Hepatic stellate cell (primary cell): Measurements from ENCODE around the gene NDUFA13.

Experiments used
- DNase-seq: peaks from one replicate; pipeline ENCODE4 v3.0.0; 2011; ENCODE audit warnings: low spot score

Gene NDUFA13

DNA sequence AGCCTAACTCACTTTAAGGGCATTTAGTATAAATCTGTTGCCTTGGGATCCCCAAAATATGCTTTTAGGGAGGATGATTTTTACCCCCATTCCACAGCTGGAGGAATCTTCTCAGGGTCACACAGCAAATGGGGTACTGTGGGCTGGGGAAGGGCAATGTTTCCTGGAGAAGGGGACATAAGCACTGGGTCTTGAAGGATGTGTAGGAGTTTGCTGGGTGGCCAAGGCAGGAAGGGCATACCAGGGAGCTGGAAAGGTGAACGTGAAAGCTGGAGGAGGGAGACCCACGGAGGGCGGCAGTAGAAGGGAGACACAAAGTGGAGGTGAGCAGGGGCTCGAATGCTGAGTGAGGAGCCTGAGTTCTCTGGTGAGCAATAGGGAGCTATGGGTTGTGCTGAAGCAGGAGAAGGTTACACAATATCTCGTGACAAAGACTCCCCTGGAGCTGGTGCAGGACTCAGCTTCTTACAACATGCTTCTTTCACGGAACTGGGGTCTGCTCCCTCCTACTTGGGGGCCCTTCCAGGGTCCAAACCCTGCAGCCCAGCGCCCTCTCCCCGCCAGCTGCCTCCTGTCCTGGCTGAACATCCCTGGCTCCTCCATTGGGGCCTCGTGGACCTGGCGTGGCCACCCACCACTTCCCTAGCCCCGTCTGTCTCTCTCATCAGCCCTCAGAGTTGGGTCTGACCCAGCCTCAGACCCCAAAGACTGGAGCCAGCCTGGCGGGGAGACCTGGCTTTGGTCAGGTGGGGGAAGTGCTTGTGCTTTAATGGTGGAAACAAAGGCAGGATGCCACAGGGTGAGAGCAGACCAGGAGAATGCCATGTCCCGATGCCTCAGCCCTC, 33.1 kb downstream of the NDUFA13 start:
- DNase-seq, result no peak

DNA sequence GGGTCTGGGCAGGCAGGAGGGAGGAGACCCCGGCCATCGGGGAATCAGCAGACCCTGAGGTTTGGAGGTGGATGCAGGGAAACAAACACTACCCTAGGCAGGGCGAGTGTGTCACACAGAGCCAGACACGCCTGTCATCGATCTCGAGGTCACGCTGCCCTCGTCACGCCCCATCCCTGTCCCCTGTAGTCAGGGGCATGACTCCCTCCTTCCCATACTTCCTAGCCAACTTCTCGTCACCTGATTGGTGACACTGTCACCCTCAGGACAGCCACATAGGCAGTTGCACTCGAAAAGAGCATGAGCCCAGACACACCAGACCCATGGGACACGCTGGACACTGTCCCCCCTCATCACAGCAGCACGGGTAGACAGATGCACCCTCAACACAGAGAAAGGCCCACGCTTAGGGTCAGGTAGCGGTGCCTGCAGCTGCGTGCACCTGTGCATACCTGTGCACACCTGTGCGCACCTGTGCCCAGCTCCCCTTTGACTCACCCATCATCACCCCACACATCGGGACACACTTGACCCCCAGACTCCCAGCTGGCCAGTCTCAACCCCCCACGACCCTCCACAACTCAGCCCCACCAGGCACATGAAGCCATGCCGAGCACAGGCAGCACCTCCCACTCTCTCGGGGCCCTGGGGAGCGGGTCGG, 33.9 kb downstream of the NDUFA13 start:
- no peak for DNase-seq

DNA sequence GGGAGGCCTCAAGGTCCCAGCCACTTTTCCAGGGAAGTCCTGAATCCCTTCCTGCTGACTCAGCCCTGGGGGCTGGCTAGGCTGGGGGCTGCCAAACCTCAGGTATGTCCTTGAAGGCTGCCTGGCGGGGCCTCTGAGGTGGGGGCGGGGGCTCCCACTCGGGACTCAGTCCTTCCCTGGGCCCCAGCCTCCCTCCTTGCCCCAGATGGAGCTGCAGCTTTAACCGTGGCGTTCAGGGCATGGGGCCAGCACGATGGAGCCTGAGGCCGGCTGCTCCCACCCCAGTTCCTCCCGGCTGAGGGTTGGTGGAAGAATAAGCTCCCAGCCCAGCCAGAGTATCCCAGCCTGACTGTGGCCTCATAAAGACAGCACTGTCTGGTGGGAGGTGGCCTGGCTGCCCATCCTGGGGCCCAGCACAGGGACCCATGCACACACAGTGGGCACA, 34.5 kb downstream of the NDUFA13 start:
- DNase-seq, result no peak

DNA sequence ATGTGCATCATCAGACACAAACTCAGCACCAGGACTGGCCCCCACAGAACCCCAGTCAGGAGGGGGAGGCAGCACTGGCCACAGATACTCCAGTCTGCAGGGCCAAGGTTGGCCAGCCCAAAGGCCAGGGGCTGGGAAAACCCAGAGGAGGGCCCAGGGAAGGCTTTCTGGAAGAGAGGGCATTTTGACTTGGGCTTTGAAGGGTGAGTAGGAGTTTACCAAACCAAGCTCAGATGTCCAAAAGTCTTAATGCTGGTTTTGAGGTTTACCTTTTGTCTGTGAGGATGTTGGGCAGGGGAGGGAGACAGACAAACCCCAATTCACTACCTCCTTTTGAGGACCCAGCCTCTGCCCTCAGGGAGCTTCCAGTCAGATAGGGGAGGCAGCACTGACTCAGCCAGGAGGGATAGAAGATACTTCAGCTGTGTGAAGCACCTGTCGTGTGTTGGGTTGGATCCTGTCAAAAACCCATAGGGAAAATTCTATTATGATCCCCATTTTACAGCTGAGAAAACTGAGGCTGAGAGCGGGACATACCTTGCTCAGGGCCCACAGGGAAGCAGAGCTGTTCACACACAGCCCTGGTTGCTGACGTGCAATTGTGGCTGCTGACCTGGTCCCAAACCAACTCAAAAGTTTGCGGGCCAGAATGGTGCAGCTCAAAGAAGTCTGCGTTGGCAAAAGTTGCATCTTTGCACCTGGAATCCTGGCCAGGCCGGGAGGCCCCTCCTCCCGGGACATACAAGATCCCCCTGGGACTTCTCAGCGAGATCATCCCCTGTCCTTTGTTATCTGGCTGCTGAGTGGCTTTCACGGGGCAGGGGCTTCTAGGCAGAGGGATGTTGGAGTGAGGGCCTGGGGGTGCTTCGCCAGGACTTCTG, 35.2 kb downstream of the NDUFA13 start:
- DNase-seq, result no peak

DNA sequence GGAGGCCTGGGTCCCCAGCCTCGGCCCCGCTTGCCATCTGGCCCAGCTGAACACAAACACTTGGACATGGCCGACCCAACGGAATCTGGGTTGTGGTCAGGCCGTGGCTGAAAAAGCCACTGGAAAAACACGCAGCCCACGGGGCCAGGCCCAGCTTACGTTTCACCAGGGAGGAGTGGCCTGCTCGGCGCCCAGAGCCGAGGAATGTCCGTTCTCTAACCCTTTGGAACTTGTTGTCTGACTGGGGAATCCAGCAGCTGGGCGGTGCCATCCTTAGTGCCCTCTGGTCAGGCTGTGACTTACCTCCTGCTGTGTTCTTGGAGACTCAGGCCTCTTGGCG, 35.8 kb downstream of the NDUFA13 start:
- DNase-seq, result no peak

DNA sequence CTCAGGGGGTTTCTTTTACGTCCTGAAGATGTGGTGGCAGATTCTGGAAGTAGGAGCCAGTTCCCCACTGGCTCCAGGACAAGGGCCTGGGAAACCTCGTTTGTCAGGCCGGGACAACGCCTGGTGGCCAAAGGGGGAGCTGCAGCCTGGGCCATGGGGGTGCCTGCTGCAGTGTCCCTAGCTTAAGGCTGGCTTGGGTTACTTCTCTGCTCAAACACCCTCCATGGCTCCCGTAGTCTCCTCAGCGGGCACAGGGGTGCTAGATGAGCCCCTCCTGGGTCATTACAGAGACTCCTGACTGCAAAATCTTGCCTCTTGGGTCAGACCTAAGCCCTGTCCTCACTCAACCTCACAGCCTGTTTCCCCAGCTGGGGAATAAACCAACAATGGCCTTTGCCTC, 36.8 kb downstream of the NDUFA13 start:
- DNase-seq, result peak; percentile 97

GRCh38 chr19:19553670-19554069, 37.6 kb downstream of the NDUFA13 start:
- DNase-seq, result no peak

DNA sequence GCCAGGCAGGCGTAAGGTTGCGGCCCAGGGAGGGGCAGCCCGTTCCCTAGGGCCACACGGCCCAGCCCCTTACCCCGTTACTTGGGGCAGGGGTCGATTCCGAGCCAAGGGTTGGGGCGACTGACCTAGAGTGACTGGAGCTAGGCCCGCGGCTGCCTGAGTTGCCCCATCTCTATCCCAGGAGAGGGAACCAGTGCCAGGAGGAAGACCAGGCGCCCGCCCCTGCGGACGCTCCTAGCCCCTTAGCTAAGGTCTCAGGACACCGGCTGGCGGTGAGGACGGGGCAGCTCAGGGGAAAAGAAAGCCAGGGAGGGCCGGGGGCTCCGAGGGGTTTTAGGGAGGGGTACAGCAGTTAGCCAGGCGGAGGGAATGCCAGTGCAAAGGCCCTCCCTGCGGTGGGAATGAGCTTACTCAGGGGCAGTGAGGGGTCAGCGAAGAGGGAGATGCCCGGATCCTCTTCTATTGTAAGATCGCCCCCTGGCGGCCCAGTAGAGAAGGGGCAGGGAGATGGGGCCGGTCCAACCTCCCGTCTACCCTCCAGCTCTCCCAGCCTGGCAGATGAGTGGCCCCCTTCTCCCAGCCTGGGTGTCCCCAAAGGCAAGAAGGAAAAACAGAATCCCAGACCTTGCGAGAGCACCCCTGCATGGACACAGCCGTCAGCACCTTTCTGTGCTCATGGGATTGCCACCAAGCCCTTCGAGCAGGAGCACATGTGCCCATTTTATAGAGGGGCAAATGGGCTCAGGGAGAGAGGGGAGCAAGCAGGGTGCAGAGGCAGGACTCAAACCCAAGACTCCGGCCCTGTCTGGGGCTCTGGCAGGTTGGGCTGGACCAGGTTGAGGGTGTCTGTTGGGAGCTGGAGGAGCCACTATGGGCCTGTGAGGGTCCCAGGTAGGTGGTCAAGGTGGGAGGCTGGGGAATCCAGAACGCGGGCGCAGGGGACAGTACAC, 38.3 kb downstream of the NDUFA13 start:
- peak; percentile 91 for DNase-seq

DNA sequence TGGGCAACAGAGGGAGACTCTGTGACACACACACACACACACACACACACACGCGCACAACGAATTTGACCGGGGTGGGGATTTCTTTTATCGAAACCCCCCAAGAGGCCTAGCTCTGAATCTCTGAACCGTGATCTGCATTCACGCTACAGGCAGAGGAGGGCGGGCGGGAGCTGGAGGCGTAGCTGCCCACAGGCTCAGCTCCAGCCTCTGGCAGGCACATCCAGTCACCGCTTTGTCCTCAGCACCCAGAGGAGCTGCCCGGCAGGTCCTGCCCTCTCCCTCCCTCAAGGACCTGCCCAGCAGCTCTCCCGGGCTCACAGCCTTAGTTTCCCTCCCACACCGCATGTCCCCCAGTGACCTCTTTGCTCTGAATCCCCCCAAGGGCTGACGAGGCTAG, 42.0 kb downstream of the NDUFA13 start:
- no peak for DNase-seq

DNA sequence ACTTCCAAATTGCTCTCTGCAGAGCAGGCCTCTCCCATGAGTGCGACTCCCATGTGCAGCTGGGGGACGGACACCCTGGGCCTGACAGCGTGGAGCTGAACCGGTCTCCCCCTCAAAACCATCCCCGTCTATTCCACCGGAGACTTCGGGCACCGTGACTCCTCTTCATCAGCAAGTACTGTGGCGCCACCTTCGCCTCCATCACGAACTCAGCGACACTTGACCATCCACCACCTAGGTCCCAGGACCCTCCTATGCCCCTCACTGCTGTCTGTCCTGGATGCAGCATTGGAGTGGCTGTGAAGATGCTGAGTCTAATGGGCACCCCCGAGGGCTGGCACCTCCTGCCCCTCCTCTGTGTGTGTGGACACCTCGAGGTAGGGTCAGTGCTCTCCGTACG, 42.6 kb downstream of the NDUFA13 start:
- DNase-seq, result no peak

- DNase-seq, result no peak
Measured at GRCh38 chr19:19559931-19560330, 43.9 kb downstream of the NDUFA13 start.

DNA sequence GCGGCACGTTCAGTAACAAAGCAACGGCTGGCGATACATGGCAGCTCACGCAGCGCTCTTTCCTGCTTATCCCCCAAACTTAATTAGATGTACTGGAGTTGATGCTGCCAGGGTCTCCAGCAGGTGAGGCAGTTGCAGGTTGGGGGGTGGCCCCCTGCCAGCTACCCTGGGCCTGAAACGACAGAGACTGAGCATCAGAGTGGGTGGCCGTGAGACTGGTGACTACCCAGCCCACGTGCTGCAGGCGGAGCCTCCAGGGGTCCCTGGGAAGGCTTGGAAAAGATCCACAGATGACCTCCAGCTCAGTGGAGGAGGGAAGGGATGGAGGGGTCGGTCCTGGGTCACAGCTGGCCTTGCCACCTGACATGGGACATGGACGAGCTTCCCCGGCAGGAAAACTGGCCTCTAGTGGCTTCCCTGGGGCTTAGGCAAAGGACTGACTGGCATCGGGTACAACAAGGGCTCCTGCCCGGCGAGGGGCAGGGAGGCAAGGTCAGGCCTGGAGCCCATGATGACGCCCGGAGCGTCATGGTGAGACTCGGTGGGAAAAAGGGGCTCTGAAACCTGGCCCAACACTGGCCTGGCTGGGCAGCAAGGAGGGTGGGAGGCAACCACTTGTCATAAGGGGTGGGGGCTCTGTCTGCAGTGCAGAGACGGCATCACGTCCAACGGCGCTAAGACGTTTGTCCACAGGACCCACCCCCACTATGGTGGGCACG, 46.1 kb downstream of the NDUFA13 start:
- no peak for DNase-seq

DNA sequence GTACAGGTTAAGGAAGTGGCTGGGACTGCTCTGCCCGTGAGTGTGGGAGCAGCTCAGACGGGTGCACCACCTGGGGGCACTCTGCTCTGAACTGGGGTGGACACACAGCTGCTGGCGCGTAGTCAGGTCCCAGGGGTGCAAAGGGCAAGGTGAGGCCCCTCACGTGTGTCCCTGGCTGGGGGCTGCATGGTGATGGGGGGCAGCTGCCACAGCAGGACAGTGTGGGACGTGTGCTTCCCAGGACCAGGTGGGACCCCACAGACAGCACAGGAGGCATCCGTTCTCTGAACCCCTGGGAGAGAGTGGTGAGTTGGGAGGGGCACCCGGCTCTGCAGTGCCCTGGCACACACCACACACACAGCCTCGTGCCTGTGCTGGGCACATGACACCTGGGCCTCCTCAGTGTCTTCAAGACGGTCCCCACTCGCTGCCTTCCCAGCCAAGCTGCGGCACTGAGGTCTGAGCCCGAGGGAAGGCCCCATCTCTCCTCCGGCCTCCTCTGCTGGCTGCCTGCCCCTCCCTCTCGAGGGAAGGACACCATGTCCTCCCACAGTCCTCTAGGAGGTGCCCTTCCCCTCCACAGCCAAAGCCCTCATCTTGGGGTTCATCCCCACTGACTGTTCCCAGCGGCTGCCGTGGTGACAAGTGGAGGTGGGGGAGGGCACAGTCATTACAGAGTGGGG, 46.8 kb downstream of the NDUFA13 start:
- peak; percentile 27 for DNase-seq

- no peak for DNase-seq
Measured at GRCh38 chr19:19563348-19563848, 47.4 kb downstream of the NDUFA13 start.

- peak; percentile 78 for DNase-seq
Measured at GRCh38 chr19:19566306-19566705, 50.3 kb downstream of the NDUFA13 start.

DNA sequence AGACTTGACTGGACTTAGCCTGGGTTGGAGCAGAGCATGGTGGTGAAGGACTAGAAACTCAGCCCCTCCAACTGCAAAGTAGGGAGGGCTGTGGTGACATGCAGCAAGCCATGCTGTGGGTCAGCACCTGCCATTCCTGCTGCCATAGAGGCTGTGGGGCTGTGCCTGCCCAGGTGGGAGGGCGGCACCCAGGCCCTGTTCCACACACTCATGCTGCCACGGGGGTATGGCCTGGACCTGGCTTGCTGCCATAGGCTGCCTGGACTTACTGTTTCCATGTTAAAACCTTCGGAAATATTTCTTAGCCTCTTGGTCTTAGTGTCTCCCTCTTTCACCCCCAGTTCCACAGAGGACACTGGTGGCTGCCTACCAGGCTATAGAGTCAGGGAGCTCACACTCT, 51.4 kb downstream of the NDUFA13 start:
- DNase-seq, result no peak

DNA sequence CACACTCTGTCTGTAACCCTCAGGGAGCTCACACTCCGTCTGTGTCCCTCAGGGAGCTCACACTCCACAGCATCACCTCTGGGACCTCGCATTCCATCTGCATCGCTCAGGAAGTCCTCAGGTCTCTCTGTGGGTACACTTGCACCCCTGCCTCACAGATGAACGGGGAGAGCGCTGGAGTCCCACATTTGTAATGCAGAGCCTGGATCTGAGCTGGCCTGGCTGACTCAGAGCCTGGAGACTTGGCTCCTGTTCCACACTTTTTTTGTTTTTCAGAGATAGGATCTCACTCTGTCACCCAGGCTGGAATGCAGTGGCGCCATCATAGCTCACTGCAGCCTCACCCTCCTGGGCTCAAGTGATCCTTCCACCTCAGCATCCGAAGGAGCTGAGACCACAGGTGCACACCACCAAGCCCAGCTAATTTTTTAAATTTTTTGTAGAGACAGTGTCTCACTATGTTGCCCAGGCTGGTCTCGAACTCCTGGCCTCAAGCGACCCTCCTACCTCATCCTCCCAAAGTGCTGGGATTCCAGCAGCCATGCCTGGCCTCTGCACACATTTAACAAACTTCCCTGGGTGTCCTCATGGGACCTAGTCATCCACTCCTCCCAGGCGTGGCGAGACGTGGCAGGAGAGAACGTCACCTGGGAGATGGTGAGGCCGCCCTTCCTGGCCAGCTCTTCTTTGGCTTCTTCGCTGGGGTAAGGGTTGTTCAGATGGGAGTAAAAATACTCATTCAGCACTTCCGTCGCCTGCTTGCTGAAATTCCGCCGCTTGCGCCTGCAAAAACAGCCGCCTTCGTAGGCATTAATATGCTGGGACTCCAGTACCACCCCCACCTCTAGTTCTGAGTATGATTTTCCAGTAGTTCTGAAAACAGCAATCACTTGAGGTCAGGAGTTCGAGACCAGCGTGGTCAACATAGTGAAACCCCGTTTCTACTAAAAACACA, 53.1 kb downstream of the NDUFA13 start:
- peak; percentile 57 for DNase-seq

GRCh38 chr19:19570571-19570970, 54.5 kb downstream of the NDUFA13 start:
- DNase-seq, result no peak
